OCI-LY7 (cell line): ENCODE data around the gene MVB12B. TPM values are rescaled to one million over a fixed set of nuclear protein-coding genes. Genes with fewer than 3 reads are reported as not detected.

Experiments used
- BruUV-seq: library from RNA; stranded (reverse); fragments of 400-500 nt; replicated peaks from 2 replicates; lab custom pipeline; 2021; lab: Mats Ljungman, UMichigan
- CTCF ChIA-PET: fragments of 300-600 bp; sonication (Branson Sonifier 250); formaldehyde crosslinking; loops from one replicate; lab custom pipeline; 2022; ENCODE audit warnings: antibody characterized with exemption; ENCODE audit not compliant: unreplicated experiment; lab: Charles Lee
- POLR2A ChIA-PET: fragments of 300-600 bp; sonication (Branson Sonifier 250); formaldehyde crosslinking; loops from one replicate; lab custom pipeline; 2022; ENCODE audit warnings: antibody characterized with exemption; lab: Charles Lee
- DNase-seq: peaks from one replicate; pipeline ENCODE4 v3.0.0-alpha.2; 2015; ENCODE audit warnings: low spot score
- H2AFZ ChIP-seq: fragments of 200-600 bp; sonication (generic), shearing (Covaris generic); 2 replicates; pipeline ENCODE4 v1.6.1; 2014; ENCODE audit warnings: mild to moderate bottlenecking, antibody characterized with exemption, low read length, moderate library complexity
- H3K27ac ChIP-seq: fragments of 200-600 bp; sonication (generic); 2 replicates; pipeline ENCODE4 v1.5.1; 2014; ENCODE audit warnings: mixed run types, low read depth, mild to moderate bottlenecking, moderate library complexity, low read length, inconsistent platforms; ENCODE audit not compliant: poor library complexity, severe bottlenecking
- H3K36me3 ChIP-seq: fragments of 200-600 bp; sonication (generic); 2 replicates; pipeline ENCODE4 v1.6.1; 2014; ENCODE audit warnings: mild to moderate bottlenecking, antibody characterized with exemption, low read length, moderate library complexity, mixed read lengths; ENCODE audit not compliant: insufficient read depth
- H3K4me1 ChIP-seq: fragments of 200-600 bp; sonication (generic); 2 replicates; pipeline ENCODE4 v1.5.1; 2014; ENCODE audit warnings: mild to moderate bottlenecking, low read length; ENCODE audit not compliant: insufficient read depth, poor library complexity, severe bottlenecking
- H3K4me2 ChIP-seq: fragments of 200-600 bp; sonication (generic); 2 replicates; pipeline ENCODE4 v1.6.1; 2014; ENCODE audit warnings: mild to moderate bottlenecking, low read length
- H3K4me3 ChIP-seq: fragments of 200-600 bp; sonication (generic); 2 replicates; pipeline ENCODE4 v1.5.1; 2014; ENCODE audit warnings: mild to moderate bottlenecking, low read depth, low read length; ENCODE audit not compliant: poor library complexity, severe bottlenecking
- H3K79me2 ChIP-seq: fragments of 200-600 bp; sonication (generic); 2 replicates; pipeline ENCODE4 v1.6.1; 2016; ENCODE audit warnings: low read depth, mild to moderate bottlenecking, low read length, moderate library complexity, mixed read lengths; ENCODE audit not compliant: insufficient read depth
- H3K9me2 ChIP-seq: fragments of 200-600 bp; sonication (generic); 2 replicates; pipeline ENCODE4 v1.6.1; 2016; ENCODE audit warnings: mild to moderate bottlenecking, low read length, mixed read lengths; ENCODE audit not compliant: insufficient read depth
- H3K9me3 ChIP-seq: fragments of 200-600 bp; sonication (generic); 2 replicates; pipeline ENCODE4 v1.6.1; 2014; ENCODE audit warnings: mild to moderate bottlenecking, mixed run types, low read length, mixed read lengths
- H4K20me1 ChIP-seq: fragments of 200-600 bp; sonication (generic); 2 replicates; pipeline ENCODE4 v1.6.1; 2014; ENCODE audit warnings: mild to moderate bottlenecking, antibody characterized with exemption, low read length, moderate library complexity, mixed read lengths; ENCODE audit not compliant: insufficient read depth
- EZH2phosphoT487 ChIP-seq: fragments of 200-600 bp; sonication (generic); IDR thresholded peaks from 2 replicates; pipeline ENCODE4 v1.6.1; 2018; ENCODE audit warnings: low read depth, borderline replicate concordance, mild to moderate bottlenecking, mixed run types, antibody characterized with exemption, low read length, moderate library complexity, mixed read lengths
- intact Hi-C: fragments of 100-400 bp; cut with micrococcal nuclease; formaldehyde crosslinking; loops from one replicate; pipeline ENCODE4 v1.10.0; 2022; ENCODE audit not compliant: unreplicated experiment
- total RNA-seq, 2 experiments: library from RNA; depleted of rRNA in 1 of 2; stranded (reverse); fragments of >200 nt in 1 of 2; shearing (Covaris generic) in 1 of 2; gene quantifications; 2 replicates each; pipeline ENCODE4 v1.2.3, GENCODE V29; 2014 to 2022
- TF ChIP-seq, protein P1 (sequence below): fragments of 200-600 bp; sonication (generic); conservative IDR thresholded peaks from 2 replicates; pipeline ENCODE4 v1.5.1; 2014; ENCODE audit warnings: mild to moderate bottlenecking, antibody characterized with exemption, low read length, moderate library complexity, mixed read lengths

The MVB12B gene
- total RNA-seq, 2 experiments from 2014 or later: 1.3 TPM; not detected in 1

DNA sequence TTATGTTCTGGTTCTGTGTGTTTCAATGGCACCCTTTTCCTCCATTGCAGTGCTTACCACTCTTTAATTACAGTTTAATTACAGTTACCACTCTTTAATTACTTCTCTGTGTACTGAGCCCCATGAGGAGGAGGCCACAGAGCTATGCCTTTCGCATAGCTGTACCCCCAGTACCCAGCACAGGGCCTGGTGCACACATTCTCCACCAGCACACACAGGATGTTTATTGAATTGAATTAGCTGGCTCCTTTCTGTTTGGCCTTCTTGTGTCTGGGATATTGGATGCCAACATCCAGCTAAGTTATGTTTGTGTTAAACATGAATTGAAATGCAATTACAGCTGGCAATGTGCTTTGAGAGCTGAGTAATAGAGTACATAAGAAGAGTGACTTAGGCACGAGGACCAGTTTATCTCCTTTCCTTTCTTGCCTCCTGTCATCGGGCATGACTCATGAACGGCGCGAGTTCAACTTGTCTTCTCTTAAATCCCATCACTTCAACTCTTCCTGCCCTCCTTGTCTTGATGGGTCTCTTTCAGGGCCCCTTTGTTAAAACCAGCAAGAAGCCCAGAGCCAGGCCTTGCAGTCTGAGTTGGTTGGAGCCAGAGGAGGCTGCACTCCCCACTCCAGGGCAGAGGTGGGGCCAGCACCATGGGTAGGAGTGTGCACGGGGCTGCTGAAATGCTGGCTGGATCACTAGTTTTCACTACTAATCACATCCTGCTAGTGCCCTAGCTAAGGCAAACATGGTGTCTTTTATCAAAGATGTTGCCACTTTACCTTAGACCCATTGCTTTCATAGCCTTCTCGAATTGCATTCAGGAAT, 37.4 kb downstream of the MVB12B start:
- H3K27ac ChIP-seq: no peak overlapping the region
- no peaks in the 10 kb centered on the region for H3K79me2 ChIP-seq
- DNase-seq: no peak
- H3K9me3 ChIP-seq: peaks cover 7% of the 10 kb centered on the region; the same call in 1 of the 2 replicates
- intact Hi-C loops: no loop called here
- TF ChIP-seq EZH2phosphoT487: no peak
- TF ChIP-seq, protein P1, sequence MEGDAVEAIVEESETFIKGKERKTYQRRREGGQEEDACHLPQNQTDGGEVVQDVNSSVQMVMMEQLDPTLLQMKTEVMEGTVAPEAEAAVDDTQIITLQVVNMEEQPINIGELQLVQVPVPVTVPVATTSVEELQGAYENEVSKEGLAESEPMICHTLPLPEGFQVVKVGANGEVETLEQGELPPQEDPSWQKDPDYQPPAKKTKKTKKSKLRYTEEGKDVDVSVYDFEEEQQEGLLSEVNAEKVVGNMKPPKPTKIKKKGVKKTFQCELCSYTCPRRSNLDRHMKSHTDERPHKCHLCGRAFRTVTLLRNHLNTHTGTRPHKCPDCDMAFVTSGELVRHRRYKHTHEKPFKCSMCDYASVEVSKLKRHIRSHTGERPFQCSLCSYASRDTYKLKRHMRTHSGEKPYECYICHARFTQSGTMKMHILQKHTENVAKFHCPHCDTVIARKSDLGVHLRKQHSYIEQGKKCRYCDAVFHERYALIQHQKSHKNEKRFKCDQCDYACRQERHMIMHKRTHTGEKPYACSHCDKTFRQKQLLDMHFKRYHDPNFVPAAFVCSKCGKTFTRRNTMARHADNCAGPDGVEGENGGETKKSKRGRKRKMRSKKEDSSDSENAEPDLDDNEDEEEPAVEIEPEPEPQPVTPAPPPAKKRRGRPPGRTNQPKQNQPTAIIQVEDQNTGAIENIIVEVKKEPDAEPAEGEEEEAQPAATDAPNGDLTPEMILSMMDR: no peak
- no peaks in the 10 kb centered on the region for H3K9me2 ChIP-seq
- H3K4me1 ChIP-seq: no peaks in the 10 kb centered on the region
- H2AFZ ChIP-seq: no peak overlapping the region
- no peaks in the 10 kb centered on the region for H4K20me1 ChIP-seq
- ChIA-PET POLR2A (no interaction called here), CTCF (no interaction called here)
- no peak overlapping the region for H3K4me2 ChIP-seq
- H3K36me3 ChIP-seq: no peaks in the 10 kb centered on the region
- H3K4me3 ChIP-seq: no peak overlapping the region
- no TSS peak for BruUV-seq

DNA sequence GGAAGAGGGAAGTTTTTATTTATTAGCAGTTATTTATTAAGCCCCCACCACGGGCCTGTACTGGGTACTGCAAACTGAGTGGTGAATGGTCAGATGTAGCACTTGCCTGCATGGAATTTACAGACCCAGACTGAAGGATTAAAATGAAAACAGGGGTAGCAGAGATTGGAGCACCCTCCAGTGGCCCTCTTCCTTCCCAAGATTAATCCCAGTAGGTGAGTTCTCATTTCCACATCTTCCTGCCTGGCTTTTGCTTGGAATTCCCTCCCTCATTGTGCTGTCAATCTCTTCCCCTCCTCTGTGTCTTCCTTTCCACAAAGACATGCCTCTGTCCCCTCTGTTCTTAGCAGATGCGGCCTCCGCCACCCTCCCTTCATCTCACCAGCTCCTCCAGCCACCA, 39.2 kb downstream of the MVB12B start:
- DNase-seq: no peak
- POLR2A ChIA-PET: no interaction called here

More for the DNA sequence above, 39.2 kb downstream of the MVB12B start:
- TF ChIP-seq, protein P1: no peak
- TF ChIP-seq EZH2phosphoT487: no peak
- Histone ChIP-seq H3K36me3 (no peaks in the 10 kb centered on the region), H2AFZ (no peak overlapping the region), H3K9me2 (no peaks in the 10 kb centered on the region), H3K9me3 (peaks cover 7% of the 10 kb centered on the region; the same call in 1 of the 2 replicates), H3K27ac (no peak overlapping the region), H3K4me2 (no peak overlapping the region), H3K4me1 (no peaks in the 10 kb centered on the region), H3K79me2 (no peaks in the 10 kb centered on the region), H3K4me3 (no peak overlapping the region), H4K20me1 (no peaks in the 10 kb centered on the region)
- BruUV-seq: no TSS peak
- intact Hi-C loops: no loop called here
- CTCF ChIA-PET: no interaction called here
